AG10803 (cell line): Measurements from ENCODE around the gene ACBD6.

Experiments
- DNase-seq: peaks from one replicate; pipeline ENCODE4 v3.0.0; 2010; ENCODE audit warnings: low read depth
- H3K4me3 ChIP-seq: 2 replicates; pipeline ENCODE4 v1.5.1; 2011; ENCODE audit warnings: mild to moderate bottlenecking, low read length, control low read depth
- CTCF ChIP-seq: conservative IDR thresholded peaks from 2 replicates; pipeline ENCODE4 v1.5.1; 2011; ENCODE audit warnings: mild to moderate bottlenecking, low read length, control low read depth, inconsistent platforms

Gene ACBD6

DNA sequence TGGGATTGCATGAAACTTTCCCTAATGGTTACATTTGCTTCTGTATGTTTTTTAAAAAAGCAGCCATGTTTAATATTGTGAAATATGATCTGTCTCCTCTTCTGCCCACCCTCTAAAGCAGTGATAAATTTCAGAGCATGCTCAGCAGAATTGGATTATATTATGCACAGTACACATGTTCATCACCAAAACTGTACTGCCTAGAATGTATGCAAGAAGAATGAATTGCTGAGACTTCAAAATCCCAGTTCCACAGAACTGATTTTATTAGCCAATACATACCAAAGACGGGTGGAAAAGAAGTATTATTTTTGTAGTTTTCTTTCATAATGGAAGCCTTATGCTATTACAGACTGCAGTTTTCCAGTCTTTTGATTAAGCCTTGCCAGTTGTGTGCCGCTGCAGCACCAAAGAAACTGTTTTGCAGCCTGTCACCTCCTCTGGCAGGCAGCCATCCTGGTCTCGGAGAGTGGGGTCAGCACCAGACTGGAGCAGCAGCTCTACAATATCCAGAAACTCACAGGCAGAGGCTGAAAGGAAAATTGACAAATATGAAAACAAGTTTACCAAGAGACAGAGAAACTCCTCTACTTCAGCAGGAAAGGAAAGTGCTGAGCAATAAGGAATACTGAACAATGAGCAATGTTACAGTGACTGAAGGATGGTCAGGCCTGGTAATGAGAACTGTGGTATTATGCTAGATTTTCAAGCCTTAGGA, 214.2 kb downstream of the ACBD6 start:
- no peak for DNase-seq
- H3K4me3 ChIP-seq = no peak overlapping the region
- no peak for TF ChIP-seq CTCF

DNA sequence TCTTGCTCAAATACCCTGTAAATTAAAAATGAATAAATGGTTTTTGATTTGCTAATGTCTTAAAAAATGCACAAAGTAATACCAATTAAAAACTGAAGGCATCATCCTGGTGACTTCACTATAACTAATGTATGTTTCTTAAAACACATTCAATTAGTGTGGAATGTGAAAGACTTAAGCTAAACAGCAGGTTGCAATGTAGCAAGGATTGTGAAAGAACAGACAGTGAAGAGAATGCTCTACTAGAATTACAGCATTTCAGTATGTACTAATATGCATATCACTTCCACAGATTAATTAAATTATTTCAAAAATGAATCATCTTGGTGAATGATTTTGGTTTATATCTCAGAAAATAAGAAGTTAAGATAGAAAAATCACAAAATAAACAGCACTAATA, 216.0 kb downstream of the ACBD6 start:
- TF ChIP-seq CTCF = no peak
- no peak overlapping the region for H3K4me3 ChIP-seq
- DNase-seq = no peak

GRCh38 chr1:180283098-180283497, 219.3 kb downstream of the ACBD6 start:
- no peak overlapping the region for H3K4me3 ChIP-seq
- DNase-seq = no peak
- no peak for TF ChIP-seq CTCF

DNA sequence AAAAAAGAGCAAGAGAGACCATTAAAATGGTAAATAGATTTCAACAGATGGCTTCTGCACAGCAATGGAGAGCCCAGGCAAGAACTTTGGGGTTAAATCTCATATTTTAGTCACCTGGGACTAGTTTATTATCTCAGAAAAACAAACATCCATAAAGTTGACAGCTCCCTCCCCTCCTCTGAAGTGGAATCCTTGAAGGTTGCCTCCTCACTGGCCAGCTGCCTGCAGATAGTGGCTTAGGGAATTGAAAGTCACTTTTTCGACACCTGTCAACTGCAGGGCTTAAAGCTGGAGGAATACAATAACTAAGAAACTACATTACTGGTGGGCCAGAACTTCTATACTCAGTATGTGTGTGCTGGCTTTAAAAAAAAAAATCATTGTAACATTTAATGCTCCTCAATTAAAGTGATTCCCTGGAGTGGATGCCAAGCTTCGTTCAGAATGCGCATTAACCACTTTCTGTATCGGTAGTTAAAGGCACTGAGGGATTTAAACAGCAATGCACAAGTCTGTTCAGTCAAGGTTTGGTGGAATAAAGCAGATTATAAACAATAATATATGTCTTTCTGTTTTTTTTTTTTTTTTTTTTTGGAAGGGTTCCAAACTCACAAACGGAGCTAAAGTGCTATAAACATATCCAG, 219.9 kb downstream of the ACBD6 start:
- H3K4me3 ChIP-seq = no peak overlapping the region
- no peak for TF ChIP-seq CTCF
- no peak for DNase-seq

- no peak for TF ChIP-seq CTCF
- no peak for DNase-seq
- no peak overlapping the region for H3K4me3 ChIP-seq
These were observed 220.9 kb downstream of the ACBD6 start for GRCh38 chr1:180281490-180281889.

DNA sequence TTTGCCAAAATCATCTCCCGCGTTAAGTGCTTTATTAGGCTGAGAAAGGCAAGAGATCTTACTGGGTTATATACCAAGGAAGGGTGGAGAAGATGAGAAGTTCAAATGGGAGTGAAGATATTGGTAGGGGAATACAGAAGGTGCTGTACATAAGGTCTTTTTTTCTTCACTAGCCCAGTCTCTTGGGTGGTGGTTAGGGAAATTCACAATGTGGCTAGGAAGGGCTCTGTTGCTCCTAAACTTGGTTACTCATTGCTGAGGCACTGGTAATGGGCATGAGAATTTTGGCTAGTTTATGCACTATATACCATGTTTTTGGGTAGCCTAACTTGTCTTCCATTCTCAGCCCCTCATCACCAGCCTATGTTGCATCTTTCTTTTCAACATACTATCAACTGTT, 221.8 kb downstream of the ACBD6 start:
- no peak overlapping the region for H3K4me3 ChIP-seq
- no peak for DNase-seq
- TF ChIP-seq CTCF = no peak

DNA sequence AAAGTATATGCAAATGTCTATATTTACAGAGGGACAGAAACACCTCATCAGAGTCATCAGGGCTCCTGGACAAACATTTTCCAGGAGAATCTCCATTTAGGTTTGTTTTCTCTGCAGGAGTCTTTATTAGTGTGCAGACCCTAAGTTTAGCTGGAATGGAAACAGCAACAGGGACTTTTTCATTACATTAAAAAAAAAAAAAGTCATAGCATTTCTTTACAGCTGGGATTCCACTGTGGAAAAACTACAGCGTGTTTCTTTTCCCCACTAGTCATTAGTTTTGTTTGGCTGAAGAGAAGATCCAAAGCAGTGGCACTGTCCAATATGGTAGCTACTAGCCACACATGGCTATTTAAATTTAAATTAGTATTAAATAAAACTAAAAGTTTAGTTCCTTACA, 222.7 kb downstream of the ACBD6 start:
- no peak overlapping the region for H3K4me3 ChIP-seq
- no peak for TF ChIP-seq CTCF

More for the DNA sequence above, 222.7 kb downstream of the ACBD6 start:
- DNase-seq = no peak
